Tibial nerve (tissue), 4 donors: Measurements from ENCODE around the gene CNN1.

Experiments
- EP300 ChIP-seq, 2 donors: sonication (generic); formaldehyde crosslinking; IDR thresholded peaks; one replicate each; pipeline ENCODE4 v1.6.1; 2017; ENCODE audit warnings: antibody characterized with exemption in 2 of 2, mild to moderate bottlenecking in 1 of 2
- POLR2A ChIP-seq, 2 donors: fragments of 450-650 bp; IDR thresholded peaks; one replicate each; pipeline ENCODE4 v1.6.1; 2017; ENCODE audit warnings: antibody characterized with exemption in 2 of 2, mild to moderate bottlenecking in 2 of 2, moderate library complexity in 2 of 2
- TF ChIP-seq, protein P1 (sequence below), 5 experiments: fragments of 200-600 bp in 3 of 5; fragments of 450-650 bp in 2 of 5; sonication (generic) in 3 of 5; IDR thresholded peaks; one replicate each; pipeline ENCODE4 v1.5.1; 2016 to 2019; ENCODE audit warnings: antibody characterized with exemption in 5 of 5, mild to moderate bottlenecking in 3 of 5, moderate library complexity in 2 of 5

DNA sequence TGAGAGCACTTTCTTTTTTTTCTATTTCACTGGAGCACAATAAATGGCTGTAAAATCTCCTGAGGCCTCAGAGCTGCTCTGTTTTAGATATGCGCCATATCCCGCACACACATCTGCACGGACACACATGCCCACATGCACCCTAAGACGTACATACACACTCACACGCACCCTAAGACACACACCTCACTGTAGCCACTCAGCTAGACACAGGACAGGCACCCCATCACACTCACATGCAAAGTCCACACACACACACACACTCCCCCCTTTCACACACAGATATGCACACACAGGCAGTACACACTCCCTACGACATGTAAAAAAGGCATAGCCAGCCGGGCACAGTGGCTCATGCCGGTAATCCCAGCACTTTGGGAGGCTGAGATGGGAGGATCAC is 11.6 kb downstream of the CNN1 start:
- TF ChIP-seq POLR2A (IDR thresholded peaks at IDR 0.05) = no peak
- TF ChIP-seq, protein P1, sequence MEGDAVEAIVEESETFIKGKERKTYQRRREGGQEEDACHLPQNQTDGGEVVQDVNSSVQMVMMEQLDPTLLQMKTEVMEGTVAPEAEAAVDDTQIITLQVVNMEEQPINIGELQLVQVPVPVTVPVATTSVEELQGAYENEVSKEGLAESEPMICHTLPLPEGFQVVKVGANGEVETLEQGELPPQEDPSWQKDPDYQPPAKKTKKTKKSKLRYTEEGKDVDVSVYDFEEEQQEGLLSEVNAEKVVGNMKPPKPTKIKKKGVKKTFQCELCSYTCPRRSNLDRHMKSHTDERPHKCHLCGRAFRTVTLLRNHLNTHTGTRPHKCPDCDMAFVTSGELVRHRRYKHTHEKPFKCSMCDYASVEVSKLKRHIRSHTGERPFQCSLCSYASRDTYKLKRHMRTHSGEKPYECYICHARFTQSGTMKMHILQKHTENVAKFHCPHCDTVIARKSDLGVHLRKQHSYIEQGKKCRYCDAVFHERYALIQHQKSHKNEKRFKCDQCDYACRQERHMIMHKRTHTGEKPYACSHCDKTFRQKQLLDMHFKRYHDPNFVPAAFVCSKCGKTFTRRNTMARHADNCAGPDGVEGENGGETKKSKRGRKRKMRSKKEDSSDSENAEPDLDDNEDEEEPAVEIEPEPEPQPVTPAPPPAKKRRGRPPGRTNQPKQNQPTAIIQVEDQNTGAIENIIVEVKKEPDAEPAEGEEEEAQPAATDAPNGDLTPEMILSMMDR (IDR thresholded peaks at IDR 0.05) = no peak
- TF ChIP-seq EP300 (IDR thresholded peaks at IDR 0.05) = no peak
